OCI-LY3 (cell line): ENCODE measurements around the gene ZNF407.

Experiments
- CTCF ChIP-seq: fragments of 200-600, 300-600 bp; sonication (generic); IDR thresholded peaks from 2 replicates; pipeline ENCODE4 v1.5.1; 2014; ENCODE audit warnings: antibody characterized with exemption, low read length, low read depth
- EZH2phosphoT487 ChIP-seq: fragments of 200-600 bp; shearing (Covaris generic); IDR thresholded peaks from 2 replicates; pipeline ENCODE4 v1.6.1; 2018; ENCODE audit warnings: antibody characterized with exemption, mixed run types, low read depth

GRCh38 chr18:74775239-74775638 lies 177.6 kb downstream of the ZNF407 start:
- no peak for TF ChIP-seq CTCF
- TF ChIP-seq EZH2phosphoT487 = no peak
